RWPE1 (cell line): ENCODE results near the gene ZFYVE28.

ENCODE experiments used
- CTCF ChIA-PET: fragments of 350-600 bp; sonication (Branson Sonifier 250); formaldehyde crosslinking; extraction: SDS; loops from one replicate; lab custom pipeline; 2021; lab: Yijun Ruan, JAX
- POLR2A ChIA-PET: fragments of 400-600 bp; formaldehyde crosslinking; extraction: SDS; loops from one replicate; lab custom pipeline; 2020; ENCODE audit warnings: antibody characterized with exemption; ENCODE audit not compliant: low non-redundant PET; lab: Yijun Ruan, JAX
- DNase-seq: peaks from one replicate; pipeline ENCODE4 v3.0.0; 2012; ENCODE audit warnings: low spot score
- H3K27ac ChIP-seq: fragments of 450-650 bp; 2 replicates; pipeline ENCODE4 v1.5.1; 2017
- TF ChIP-seq, protein P1 (sequence below): fragments of 450-650 bp; conservative IDR thresholded peaks from 2 replicates; pipeline ENCODE4 v1.5.1; 2017; ENCODE audit warnings: low read depth, mild to moderate bottlenecking

Gene ZFYVE28

DNA sequence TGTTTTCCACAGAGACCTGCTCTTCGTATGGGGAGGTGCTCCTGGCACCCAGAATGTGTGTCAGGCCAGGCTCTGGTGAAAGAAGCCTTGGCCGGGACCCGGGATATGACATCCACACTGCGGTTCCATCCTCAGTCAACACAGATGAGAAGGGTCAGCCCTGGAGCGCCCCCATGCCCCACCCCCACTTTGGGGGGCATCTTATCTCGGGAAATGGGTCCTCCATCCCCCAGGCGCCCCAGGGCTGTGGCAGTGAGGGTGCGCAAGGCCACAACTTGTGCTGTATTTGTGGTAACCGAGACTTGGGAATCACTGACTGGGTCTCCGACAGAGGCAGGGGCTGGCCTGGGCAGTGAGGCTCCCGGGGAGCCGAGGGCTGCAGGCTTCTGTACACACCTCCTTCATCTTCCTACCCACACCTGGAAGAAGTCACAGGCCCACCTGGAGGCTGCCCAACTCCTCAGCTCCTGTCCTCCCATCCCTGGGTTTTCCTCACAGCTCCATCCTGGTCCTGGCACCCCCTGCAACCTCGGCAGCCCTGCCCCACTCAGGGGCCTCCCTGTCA is 8.3 kb upstream of the ZFYVE28 start:
- TF ChIP-seq, protein P1, sequence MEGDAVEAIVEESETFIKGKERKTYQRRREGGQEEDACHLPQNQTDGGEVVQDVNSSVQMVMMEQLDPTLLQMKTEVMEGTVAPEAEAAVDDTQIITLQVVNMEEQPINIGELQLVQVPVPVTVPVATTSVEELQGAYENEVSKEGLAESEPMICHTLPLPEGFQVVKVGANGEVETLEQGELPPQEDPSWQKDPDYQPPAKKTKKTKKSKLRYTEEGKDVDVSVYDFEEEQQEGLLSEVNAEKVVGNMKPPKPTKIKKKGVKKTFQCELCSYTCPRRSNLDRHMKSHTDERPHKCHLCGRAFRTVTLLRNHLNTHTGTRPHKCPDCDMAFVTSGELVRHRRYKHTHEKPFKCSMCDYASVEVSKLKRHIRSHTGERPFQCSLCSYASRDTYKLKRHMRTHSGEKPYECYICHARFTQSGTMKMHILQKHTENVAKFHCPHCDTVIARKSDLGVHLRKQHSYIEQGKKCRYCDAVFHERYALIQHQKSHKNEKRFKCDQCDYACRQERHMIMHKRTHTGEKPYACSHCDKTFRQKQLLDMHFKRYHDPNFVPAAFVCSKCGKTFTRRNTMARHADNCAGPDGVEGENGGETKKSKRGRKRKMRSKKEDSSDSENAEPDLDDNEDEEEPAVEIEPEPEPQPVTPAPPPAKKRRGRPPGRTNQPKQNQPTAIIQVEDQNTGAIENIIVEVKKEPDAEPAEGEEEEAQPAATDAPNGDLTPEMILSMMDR: no peak
- ChIA-PET CTCF (interaction anchor here (1.1 to 1.4 kb wide), 2 partner anchors 14 to 34 kb away, joined by 3 to 6 read pairs; no protein-coding TSS in a partner anchor), POLR2A (no interaction called here)
- DNase-seq: no peak
- no peak overlapping the region for H3K27ac ChIP-seq

DNA sequence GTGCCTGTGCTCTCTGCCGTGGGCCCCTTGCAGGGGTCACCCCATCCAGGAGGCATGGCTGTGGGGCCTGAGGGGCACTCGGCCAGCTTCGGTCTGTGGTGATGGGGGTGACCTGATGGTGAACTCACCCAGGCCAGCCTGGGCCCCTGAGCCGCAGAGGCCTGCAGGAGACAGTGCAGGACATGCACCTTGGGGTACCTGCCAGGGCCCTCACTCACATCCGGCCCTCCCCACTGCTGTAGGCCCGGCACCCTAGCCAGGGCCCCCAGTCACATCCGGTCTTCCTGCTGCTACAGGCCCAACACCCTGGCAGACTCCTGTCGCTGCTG is 7.6 kb upstream of the ZFYVE28 start:
- ChIA-PET CTCF (no interaction called here), POLR2A (no interaction called here)
- 0 out of 2 replicates have a peak overlapping the region, but pooled peaks have one; percentile 15 for H3K27ac ChIP-seq
- TF ChIP-seq, protein P1: no peak
- DNase-seq: no peak

DNA sequence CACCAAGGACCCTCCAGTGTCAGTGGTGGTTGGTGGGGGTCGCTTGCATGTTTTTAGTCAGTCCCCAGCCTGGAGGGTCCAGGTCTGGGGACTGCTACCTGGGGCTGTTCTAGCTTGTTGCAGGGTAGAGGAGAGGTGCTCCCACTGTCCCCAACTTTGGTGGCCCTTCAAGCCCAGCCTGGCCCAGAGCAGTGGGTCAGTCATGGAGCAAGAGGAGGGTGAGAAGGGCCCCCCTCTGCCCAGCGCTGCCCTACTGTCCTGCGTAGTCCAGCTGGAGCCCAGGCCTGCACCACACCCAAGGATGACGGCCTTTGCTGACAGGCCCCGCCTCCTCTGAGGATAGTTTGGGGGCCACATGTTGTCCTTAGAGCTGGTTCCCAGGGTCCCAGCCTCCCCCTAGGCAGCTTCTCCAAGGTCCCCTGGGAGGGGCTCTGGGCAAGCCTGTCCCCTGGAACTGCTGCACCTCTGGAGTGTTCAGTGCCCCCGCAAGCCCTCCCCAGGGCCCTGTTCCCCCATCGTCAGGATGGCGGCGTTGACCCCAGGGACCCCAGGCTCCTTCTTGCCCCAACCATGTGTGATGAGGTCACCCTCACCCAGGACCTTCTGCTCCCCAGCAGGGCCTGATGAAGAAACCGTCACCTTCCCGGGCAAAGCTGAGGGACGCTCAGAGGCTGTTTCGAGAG is 7.1 kb upstream of the ZFYVE28 start:
- H3K27ac ChIP-seq: 0 out of 2 replicates have a peak overlapping the region, but pooled peaks have one; percentile 15
- TF ChIP-seq, protein P1: no peak
- CTCF ChIA-PET: no interaction called here
- POLR2A ChIA-PET: no interaction called here
- DNase-seq: no peak

DNA sequence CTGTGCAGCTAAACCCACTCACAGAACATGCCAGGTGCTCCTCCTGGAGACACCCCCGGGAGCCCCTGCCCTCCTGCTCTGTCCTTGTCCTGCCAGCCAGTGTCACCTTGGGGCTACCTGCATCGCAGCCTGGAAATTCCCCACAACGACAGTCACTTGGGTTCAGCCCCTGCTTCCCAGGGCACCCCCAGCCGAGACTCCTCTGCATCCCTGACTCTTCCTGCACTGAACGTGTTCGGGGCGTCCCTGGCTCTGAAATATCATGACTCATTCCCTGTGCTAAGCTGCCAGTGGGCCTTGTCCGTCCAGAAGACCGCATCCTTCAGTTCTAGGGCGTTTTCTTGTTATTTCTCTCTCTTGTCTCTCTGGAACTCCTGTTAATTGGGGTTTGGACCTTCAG is 6.1 kb upstream of the ZFYVE28 start:
- ChIA-PET POLR2A (no interaction called here), CTCF (no interaction called here)
- DNase-seq: no peak
- H3K27ac ChIP-seq: no peak overlapping the region
- TF ChIP-seq, protein P1: no peak

DNA sequence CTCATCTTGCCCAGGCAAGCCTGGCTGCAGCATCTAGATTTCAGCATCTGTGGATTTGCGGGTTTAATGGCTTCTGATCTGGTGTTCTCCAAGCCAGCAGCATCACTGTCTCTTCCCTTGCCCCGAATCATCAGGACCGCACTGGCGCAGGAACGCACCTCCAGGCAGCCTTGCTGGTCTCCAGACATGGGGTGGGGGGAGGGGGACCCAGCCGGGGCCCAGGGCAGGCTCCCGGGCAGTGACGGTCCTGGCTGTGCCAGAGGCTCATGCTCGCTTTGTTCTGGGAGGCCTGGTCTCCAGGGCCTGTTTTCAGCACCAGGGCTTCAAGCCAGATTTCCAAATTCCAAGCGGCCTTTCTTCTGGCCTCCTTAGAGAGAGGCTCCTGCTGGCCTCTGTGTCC is 5.2 kb upstream of the ZFYVE28 start:
- ChIA-PET CTCF (no interaction called here), POLR2A (no interaction called here)
- DNase-seq: no peak
- H3K27ac ChIP-seq: no peak overlapping the region
- TF ChIP-seq, protein P1: no peak

DNA sequence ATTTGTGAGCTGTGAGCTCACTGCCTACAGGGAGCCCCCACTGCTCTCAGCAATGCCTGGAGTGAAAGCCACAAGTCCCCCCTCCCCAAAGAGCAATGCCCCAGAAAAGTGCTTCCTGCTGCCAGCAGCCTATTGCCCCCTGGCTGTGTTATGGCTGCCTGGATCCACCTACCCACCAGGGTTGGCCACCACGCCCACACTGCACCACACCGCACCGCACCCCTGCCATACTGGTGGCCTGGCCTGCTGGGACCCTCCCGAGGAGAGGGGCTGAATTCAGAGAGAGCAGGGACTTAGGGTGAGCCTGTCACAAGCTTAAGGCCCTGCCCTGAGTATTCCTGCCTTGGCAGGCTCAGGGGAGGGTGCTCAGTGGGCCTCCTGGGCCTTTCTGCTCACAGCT is 4.6 kb upstream of the ZFYVE28 start:
- no peak overlapping the region for H3K27ac ChIP-seq
- TF ChIP-seq, protein P1: no peak
- ChIA-PET POLR2A (no interaction called here), CTCF (no interaction called here)
- DNase-seq: no peak
